GM23338 (cell line): ENCODE measurements around the gene MINDY1. TPM values are rescaled to one million over a fixed set of nuclear protein-coding genes. Genes with fewer than 3 reads are reported as not detected.

Experiments
- ATAC-seq: fragments of 200-7000 bp; cut with Tn5 transposase; 3 replicates; pipeline ENCODE4 v1.9.1; 2020
- DNase-seq: peaks from one replicate; pipeline ENCODE4 v3.0.0-alpha.2; 2015; ENCODE audit warnings: low spot score
- H2AFZ ChIP-seq: fragments of 200-600 bp; sonication (generic); 2 replicates; pipeline ENCODE4 v1.8.0; 2016; ENCODE audit warnings: antibody characterized with exemption, mild to moderate bottlenecking, moderate library complexity
- H3F3A ChIP-seq: fragments of 200-600 bp; sonication (generic); replicated peaks from 2 replicates; pipeline ENCODE4 v1.8.0; 2017; ENCODE audit warnings: antibody characterized with exemption, mixed run types, low read depth
- H3K27ac ChIP-seq: fragments of 200-600 bp; sonication (generic); 2 replicates; pipeline ENCODE4 v1.6.1; 2016; ENCODE audit warnings: low read depth
- H3K27me3 ChIP-seq: fragments of 200-600 bp; sonication (generic); 2 replicates; pipeline ENCODE4 v1.8.0; 2016; ENCODE audit warnings: mild to moderate bottlenecking, mixed run types, moderate library complexity; ENCODE audit not compliant: insufficient read depth
- H3K36me3 ChIP-seq: fragments of 200-600 bp; sonication (generic); 2 replicates; pipeline ENCODE4 v1.8.0; 2016; ENCODE audit warnings: mild to moderate bottlenecking; ENCODE audit not compliant: insufficient read depth
- H3K4me1 ChIP-seq: fragments of 200-600 bp; sonication (generic); 2 replicates; pipeline ENCODE4 v1.8.0; 2016; ENCODE audit warnings: mild to moderate bottlenecking, moderate library complexity; ENCODE audit not compliant: insufficient read depth
- H3K4me2 ChIP-seq: fragments of 200-600 bp; sonication (generic); 2 replicates; pipeline ENCODE4 v1.7.1; 2017; ENCODE audit warnings: mixed run types
- H3K4me3 ChIP-seq: fragments of 200-600 bp; sonication (generic); 2 replicates; pipeline ENCODE4 v1.6.1; 2016; ENCODE audit warnings: mixed run types
- H3K79me2 ChIP-seq: fragments of 200-600 bp; sonication (generic); replicated peaks from 2 replicates; pipeline ENCODE4 v1.8.0; 2017; ENCODE audit warnings: mild to moderate bottlenecking; ENCODE audit not compliant: insufficient read depth
- H3K9me2 ChIP-seq: fragments of 200-600 bp; sonication (generic); 2 replicates; pipeline ENCODE4 v1.8.0; 2017; ENCODE audit not compliant: insufficient read depth
- H4K20me1 ChIP-seq: fragments of 200-600 bp; sonication (generic); replicated peaks from 2 replicates; pipeline ENCODE4 v1.8.0; 2017; ENCODE audit warnings: mild to moderate bottlenecking; ENCODE audit not compliant: insufficient read depth
- H3K27ac Mint-ChIP-seq: 2 replicates; pipeline ENCODE4 v1.8.0; 2020; ENCODE audit warnings: inconsistent platforms, mild to moderate bottlenecking, moderate library complexity, mixed read lengths
- H3K27me3 Mint-ChIP-seq: 3 replicates; pipeline ENCODE4 v1.8.0; 2022; ENCODE audit warnings: low read depth, mild to moderate bottlenecking, moderate library complexity, mixed read lengths, inconsistent platforms; ENCODE audit not compliant: insufficient read depth, poor library complexity
- H3K36me3 Mint-ChIP-seq: 3 replicates; pipeline ENCODE4 v1.8.0; 2021; ENCODE audit warnings: low read depth, mild to moderate bottlenecking, inconsistent platforms, moderate library complexity, mixed read lengths
- H3K4me1 Mint-ChIP-seq: 3 replicates; pipeline ENCODE4 v1.8.0; 2020; ENCODE audit warnings: mild to moderate bottlenecking, inconsistent platforms, mixed read lengths
- H3K4me3 Mint-ChIP-seq: 3 replicates; pipeline ENCODE4 v1.8.0; 2021; ENCODE audit warnings: moderate library complexity, mild to moderate bottlenecking, inconsistent platforms, mixed read lengths
- H3K9me3 Mint-ChIP-seq: 3 replicates; pipeline ENCODE4 v1.8.0; 2020; ENCODE audit warnings: moderate library complexity, mild to moderate bottlenecking, inconsistent platforms, mixed read lengths
- ETS1 ChIP-seq: IDR thresholded peaks from 2 replicates; pipeline ENCODE4 v1.6.1; 2016; ENCODE audit warnings: antibody characterized with exemption
- EZH2 ChIP-seq: fragments of 200-600 bp; sonication (generic); IDR thresholded peaks from one replicate; pipeline ENCODE4 v1.8.0; 2017; ENCODE audit warnings: antibody characterized with exemption, mild to moderate bottlenecking, low read depth; ENCODE audit not compliant: unreplicated experiment
- ZNF114 ChIP-seq: fragments of 250-450 bp; sonication (Bioruptor Pico); IDR thresholded peaks from 2 replicates; pipeline ENCODE4 v1.5.0; 2020; ENCODE audit warnings: mild to moderate bottlenecking, moderate library complexity
- ZNF331 ChIP-seq: fragments of 250-450 bp; sonication (Bioruptor Pico); IDR thresholded peaks from 2 replicates; pipeline ENCODE4 v1.5.0; 2020; ENCODE audit warnings: low read depth, mild to moderate bottlenecking, moderate library complexity
- polyA plus RNA-seq: library from polyadenylated mRNA; unstranded; fragments of >200 nt; fragmentation: Nextera tagmentation; extraction: Ambion mirVana; gene quantifications from 2 replicates; pipeline ENCODE4 v1.2.1, GENCODE V29; 2016
- total RNA-seq: library from RNA; depleted of rRNA; stranded (reverse); fragments of >200 nt; shearing (Covaris generic); gene quantifications from 2 replicates; pipeline ENCODE4 v1.2.3, GENCODE V29; 2014
- TF ChIP-seq, protein P1 (sequence below): fragments of 250-450 bp; sonication (Bioruptor Pico); IDR thresholded peaks from 2 replicates; pipeline ENCODE4 v1.5.0; 2020; ENCODE audit warnings: mild to moderate bottlenecking, moderate library complexity

The MINDY1 gene
- total and polyA plus RNA-seq, 2 experiments from 2014 or later: 4.5 to 10.3 TPM

GRCh38 chr1:151013518-151013917, 6.8 kb upstream of the MINDY1 start:
- TF ChIP-seq ZNF114 (CRISPR knock-in tag): no peak
- TF ChIP-seq, protein P1, sequence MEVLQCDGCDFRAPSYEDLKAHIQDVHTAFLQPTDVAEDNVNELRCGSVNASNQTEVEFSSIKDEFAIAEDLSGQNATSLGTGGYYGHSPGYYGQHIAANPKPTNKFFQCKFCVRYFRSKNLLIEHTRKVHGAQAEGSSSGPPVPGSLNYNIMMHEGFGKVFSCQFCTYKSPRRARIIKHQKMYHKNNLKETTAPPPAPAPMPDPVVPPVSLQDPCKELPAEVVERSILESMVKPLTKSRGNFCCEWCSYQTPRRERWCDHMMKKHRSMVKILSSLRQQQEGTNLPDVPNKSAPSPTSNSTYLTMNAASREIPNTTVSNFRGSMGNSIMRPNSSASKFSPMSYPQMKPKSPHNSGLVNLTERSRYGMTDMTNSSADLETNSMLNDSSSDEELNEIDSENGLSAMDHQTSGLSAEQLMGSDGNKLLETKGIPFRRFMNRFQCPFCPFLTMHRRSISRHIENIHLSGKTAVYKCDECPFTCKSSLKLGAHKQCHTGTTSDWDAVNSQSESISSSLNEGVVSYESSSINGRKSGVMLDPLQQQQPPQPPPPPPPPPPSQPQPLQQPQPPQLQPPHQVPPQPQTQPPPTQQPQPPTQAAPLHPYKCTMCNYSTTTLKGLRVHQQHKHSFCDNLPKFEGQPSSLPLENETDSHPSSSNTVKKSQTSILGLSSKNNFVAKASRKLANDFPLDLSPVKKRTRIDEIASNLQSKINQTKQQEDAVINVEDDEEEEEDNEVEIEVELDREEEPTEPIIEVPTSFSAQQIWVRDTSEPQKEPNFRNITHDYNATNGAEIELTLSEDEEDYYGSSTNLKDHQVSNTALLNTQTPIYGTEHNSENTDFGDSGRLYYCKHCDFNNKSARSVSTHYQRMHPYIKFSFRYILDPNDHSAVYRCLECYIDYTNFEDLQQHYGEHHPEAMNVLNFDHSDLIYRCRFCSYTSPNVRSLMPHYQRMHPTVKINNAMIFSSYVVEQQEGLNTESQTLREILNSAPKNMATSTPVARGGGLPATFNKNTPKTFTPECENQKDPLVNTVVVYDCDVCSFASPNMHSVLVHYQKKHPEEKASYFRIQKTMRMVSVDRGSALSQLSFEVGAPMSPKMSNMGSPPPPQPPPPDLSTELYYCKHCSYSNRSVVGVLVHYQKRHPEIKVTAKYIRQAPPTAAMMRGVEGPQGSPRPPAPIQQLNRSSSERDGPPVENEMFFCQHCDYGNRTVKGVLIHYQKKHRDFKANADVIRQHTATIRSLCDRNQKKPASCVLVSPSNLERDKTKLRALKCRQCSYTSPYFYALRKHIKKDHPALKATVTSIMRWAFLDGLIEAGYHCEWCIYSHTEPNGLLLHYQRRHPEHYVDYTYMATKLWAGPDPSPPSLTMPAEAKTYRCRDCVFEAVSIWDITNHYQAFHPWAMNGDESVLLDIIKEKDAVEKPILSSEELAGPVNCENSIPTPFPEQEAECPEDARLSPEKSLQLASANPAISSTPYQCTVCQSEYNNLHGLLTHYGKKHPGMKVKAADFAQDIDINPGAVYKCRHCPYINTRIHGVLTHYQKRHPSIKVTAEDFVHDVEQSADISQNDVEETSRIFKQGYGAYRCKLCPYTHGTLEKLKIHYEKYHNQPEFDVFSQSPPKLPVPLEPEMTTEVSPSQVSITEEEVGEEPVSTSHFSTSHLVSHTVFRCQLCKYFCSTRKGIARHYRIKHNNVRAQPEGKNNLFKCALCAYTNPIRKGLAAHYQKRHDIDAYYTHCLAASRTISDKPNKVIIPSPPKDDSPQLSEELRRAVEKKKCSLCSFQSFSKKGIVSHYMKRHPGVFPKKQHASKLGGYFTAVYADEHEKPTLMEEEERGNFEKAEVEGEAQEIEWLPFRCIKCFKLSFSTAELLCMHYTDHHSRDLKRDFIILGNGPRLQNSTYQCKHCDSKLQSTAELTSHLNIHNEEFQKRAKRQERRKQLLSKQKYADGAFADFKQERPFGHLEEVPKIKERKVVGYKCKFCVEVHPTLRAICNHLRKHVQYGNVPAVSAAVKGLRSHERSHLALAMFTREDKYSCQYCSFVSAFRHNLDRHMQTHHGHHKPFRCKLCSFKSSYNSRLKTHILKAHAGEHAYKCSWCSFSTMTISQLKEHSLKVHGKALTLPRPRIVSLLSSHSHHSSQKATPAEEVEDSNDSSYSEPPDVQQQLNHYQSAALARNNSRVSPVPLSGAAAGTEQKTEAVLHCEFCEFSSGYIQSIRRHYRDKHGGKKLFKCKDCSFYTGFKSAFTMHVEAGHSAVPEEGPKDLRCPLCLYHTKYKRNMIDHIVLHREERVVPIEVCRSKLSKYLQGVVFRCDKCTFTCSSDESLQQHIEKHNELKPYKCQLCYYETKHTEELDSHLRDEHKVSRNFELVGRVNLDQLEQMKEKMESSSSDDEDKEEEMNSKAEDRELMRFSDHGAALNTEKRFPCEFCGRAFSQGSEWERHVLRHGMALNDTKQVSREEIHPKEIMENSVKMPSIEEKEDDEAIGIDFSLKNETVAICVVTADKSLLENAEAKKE (CRISPR knock-in tag): no peak
- TF ChIP-seq ETS1: no peak
- no peak for TF ChIP-seq EZH2
- no peak for TF ChIP-seq ZNF331 (CRISPR knock-in tag)
- Histone ChIP-seq H3K4me3 (no peak overlapping the region), H3F3A (peaks cover 3% of the 10 kb centered on the region; the same call in 1 of the 2 replicates), H3K4me2 (no peak overlapping the region), H3K27ac (no peak overlapping the region), H4K20me1 (no peaks in the 10 kb centered on the region; the same call in 1 of the 2 replicates), H3K36me3 (no peaks in the 10 kb centered on the region), H3K79me2 (peaks cover 15% of the 10 kb centered on the region), H3K9me2 (no peaks in the 10 kb centered on the region), H3K4me1 (peaks cover 3% of the 10 kb centered on the region; the same call in 1 of the 2 replicates), H2AFZ (no peak overlapping the region), H3K27me3 (no peaks in the 10 kb centered on the region)
- peaks cover 2% of the 10 kb centered on the region for H3K27me3 Mint-ChIP-seq
- no peak overlapping the region for H3K4me3 Mint-ChIP-seq
- H3K36me3 Mint-ChIP-seq: peaks cover 3% of the 10 kb centered on the region; the same call in 2 of the 3 replicates
- no peak overlapping the region for H3K27ac Mint-ChIP-seq
- DNase-seq (no peak), ATAC-seq (no peak)
- peaks cover 8% of the 10 kb centered on the region; the same call in 2 of the 3 replicates for H3K4me1 Mint-ChIP-seq
- H3K9me3 Mint-ChIP-seq: no peaks in the 10 kb centered on the region
